ENCODE data around the gene CYB561. TPM values are rescaled to one million over a fixed set of nuclear protein-coding genes. Genes with fewer than 3 reads are reported as not detected.

The CYB561 gene
- total RNA-seq, 4 donors from 2014 or later = 21.4 to 52.5 (median 35.0) TPM

- DNase-seq (ENCODE audit: low spot score in 2 of 2) = no peak
- Histone ChIP-seq H3K27me3 (no peaks in the 10 kb centered on the region), H3K36me3 (no peaks in the 10 kb centered on the region), H3K27ac (peak overlapping the region in 2 of 4 donors; percentile 6 to 50), H3K4me3 (no peak overlapping the region), H3K4me1 (peaks cover 0 to 88% (median 55%) of the 10 kb centered on the region in 4 donors), H3K9me3 (no peaks in the 10 kb centered on the region)
- TF ChIP-seq CTCF (IDR thresholded peaks at IDR 0.05) (no peak), POLR2A (IDR thresholded peaks at IDR 0.05) (no peak), EP300 (IDR thresholded peaks at IDR 0.05) (no peak)
- WGBS, 2 donors = 76 to 86% methylated on average over 17 of the region's 17 CpGs
Observed at GRCh38 chr17:63436523-63437110, 9.5 kb downstream of the CYB561 start.

- DNase-seq (ENCODE audit: low spot score in 2 of 2) = no peak
- no peaks in the 10 kb centered on the region for H3K36me3 ChIP-seq
- H3K9me3 ChIP-seq = no peaks in the 10 kb centered on the region
- peak overlapping the region in 3 of 4 donors; percentile 72 to 83 (median 81) for H3K27ac ChIP-seq
- H3K27me3 ChIP-seq = no peaks in the 10 kb centered on the region
- WGBS, 2 donors = 90% methylated on average over 26 to 29 of the region's 29 CpGs
- no peak overlapping the region for H3K4me3 ChIP-seq
- TF ChIP-seq EP300 (IDR thresholded peaks at IDR 0.05) = no peak
- TF ChIP-seq CTCF (IDR thresholded peaks at IDR 0.05) = no peak
- no peak for TF ChIP-seq POLR2A (IDR thresholded peaks at IDR 0.05)
- H3K4me1 ChIP-seq = peaks cover 0 to 86% (median 55%) of the 10 kb centered on the region in 4 donors
Observed at GRCh38 chr17:63435681-63436522, 10.2 kb downstream of the CYB561 start.

GRCh38 chr17:63434951-63435571, 11.0 kb downstream of the CYB561 start:
- Histone ChIP-seq H3K4me1 (peaks cover 0 to 78% (median 50%) of the 10 kb centered on the region in 4 donors), H3K9me3 (no peaks in the 10 kb centered on the region), H3K36me3 (no peaks in the 10 kb centered on the region), H3K27me3 (no peaks in the 10 kb centered on the region), H3K27ac (peak overlapping the region; percentile 17 to 83 (median 76)), H3K4me3 (peak overlapping the region in 1 of 4 donors; percentile 18)
- 43 to 52% methylated on average over 22 to 25 of the region's 25 CpGs for WGBS, 2 donors
- TF ChIP-seq EP300 (IDR thresholded peaks at IDR 0.05) (peak in 1 of 2 donors; percentile 33), CTCF (IDR thresholded peaks at IDR 0.05) (no peak)
- no peak for DNase-seq (ENCODE audit: low spot score in 2 of 2)

- WGBS, 2 donors = 28 to 36% methylated on average over 29 to 31 of the region's 32 CpGs
- Histone ChIP-seq H3K27ac (peak overlapping the region; percentile 51 to 83 (median 76)), H3K9me3 (no peaks in the 10 kb centered on the region), H3K4me1 (peaks cover 0 to 68% (median 43%) of the 10 kb centered on the region in 4 donors), H3K27me3 (no peaks in the 10 kb centered on the region), H3K36me3 (no peaks in the 10 kb centered on the region), H3K4me3 (peak overlapping the region in 1 of 4 donors; percentile 16)
- DNase-seq (ENCODE audit: low spot score in 2 of 2) = peak; percentile 87 to 92
- TF ChIP-seq EP300 (IDR thresholded peaks at IDR 0.05) (peak in 1 of 2 donors; percentile 65), POLR2A (IDR thresholded peaks at IDR 0.05) (no peak)
Observed at GRCh38 chr17:63433746-63434591, 12.1 kb downstream of the CYB561 start.

Data from tibial nerve (tissue), 4 donors.